Nephron (organoid): Measurements from ENCODE around the gene BBS1.
A peak's percentile ranks its signal among the peaks of the same experiment; 100 is the strongest.

Source experiments
- H3K27ac Mint-ChIP-seq, 3 experiments: 2 replicates each; pipeline ENCODE4 v1.8.0; 2020; ENCODE audit warnings: mixed read lengths in 3 of 3, mild to moderate bottlenecking in 2 of 3, moderate library complexity in 1 of 3
- H3K27me3 Mint-ChIP-seq: 2 replicates; pipeline ENCODE4 v1.8.0; 2021; ENCODE audit warnings: low read depth, mild to moderate bottlenecking, moderate library complexity, mixed read lengths
- H3K36me3 Mint-ChIP-seq: 2 replicates; pipeline ENCODE4 v1.8.0; 2020; ENCODE audit warnings: low read depth, mixed read lengths
- H3K4me1 Mint-ChIP-seq: 2 replicates; pipeline ENCODE4 v1.8.0; 2020; ENCODE audit warnings: mixed read lengths
- H3K4me3 Mint-ChIP-seq, 3 experiments: 2 replicates each; pipeline ENCODE4 v1.8.0; 2020; ENCODE audit warnings: mild to moderate bottlenecking in 3 of 3, mixed read lengths in 3 of 3, moderate library complexity in 2 of 3
- H3K9me3 Mint-ChIP-seq: 2 replicates; pipeline ENCODE4 v1.8.0; 2020; ENCODE audit warnings: mixed read lengths
- TF ChIP-seq, protein P1 (sequence below), 3 experiments: fragments of 200-600 bp; sonication (generic); IDR thresholded peaks; one replicate each; pipeline ENCODE4 v1.5.0; 2021; ENCODE audit warnings: antibody characterized with exemption in 3 of 3; ENCODE audit not compliant: unreplicated experiment in 3 of 3

Gene BBS1

GRCh38 chr11:66466225-66467033 is 44.0 kb upstream of the BBS1 start, which contains the start of gene PELI3:
PELI3 (plus strand) TSS chr11:66466905; CDS start chr11:66468129, 1,224 bp downstream.
- H3K27ac Mint-ChIP-seq, result peak within 1 kb of the TSS; percentile 62 to 89 (median 85)
- peaks cover 5% of the 10 kb centered on the region for H3K36me3 Mint-ChIP-seq
- TF ChIP-seq, protein P1, sequence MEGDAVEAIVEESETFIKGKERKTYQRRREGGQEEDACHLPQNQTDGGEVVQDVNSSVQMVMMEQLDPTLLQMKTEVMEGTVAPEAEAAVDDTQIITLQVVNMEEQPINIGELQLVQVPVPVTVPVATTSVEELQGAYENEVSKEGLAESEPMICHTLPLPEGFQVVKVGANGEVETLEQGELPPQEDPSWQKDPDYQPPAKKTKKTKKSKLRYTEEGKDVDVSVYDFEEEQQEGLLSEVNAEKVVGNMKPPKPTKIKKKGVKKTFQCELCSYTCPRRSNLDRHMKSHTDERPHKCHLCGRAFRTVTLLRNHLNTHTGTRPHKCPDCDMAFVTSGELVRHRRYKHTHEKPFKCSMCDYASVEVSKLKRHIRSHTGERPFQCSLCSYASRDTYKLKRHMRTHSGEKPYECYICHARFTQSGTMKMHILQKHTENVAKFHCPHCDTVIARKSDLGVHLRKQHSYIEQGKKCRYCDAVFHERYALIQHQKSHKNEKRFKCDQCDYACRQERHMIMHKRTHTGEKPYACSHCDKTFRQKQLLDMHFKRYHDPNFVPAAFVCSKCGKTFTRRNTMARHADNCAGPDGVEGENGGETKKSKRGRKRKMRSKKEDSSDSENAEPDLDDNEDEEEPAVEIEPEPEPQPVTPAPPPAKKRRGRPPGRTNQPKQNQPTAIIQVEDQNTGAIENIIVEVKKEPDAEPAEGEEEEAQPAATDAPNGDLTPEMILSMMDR (IDR thresholded peaks at IDR 0.05; ENCODE audit: unreplicated experiment in 3 of 3), result no peak
- peak within 1 kb of the TSS; percentile 93 to 97 (median 96) for H3K4me3 Mint-ChIP-seq
- H3K27me3 Mint-ChIP-seq, result peaks cover 4% of the 10 kb centered on the region
- peaks cover 6% of the 10 kb centered on the region for H3K9me3 Mint-ChIP-seq
- peaks cover 16% of the 10 kb centered on the region for H3K4me1 Mint-ChIP-seq

DNA sequence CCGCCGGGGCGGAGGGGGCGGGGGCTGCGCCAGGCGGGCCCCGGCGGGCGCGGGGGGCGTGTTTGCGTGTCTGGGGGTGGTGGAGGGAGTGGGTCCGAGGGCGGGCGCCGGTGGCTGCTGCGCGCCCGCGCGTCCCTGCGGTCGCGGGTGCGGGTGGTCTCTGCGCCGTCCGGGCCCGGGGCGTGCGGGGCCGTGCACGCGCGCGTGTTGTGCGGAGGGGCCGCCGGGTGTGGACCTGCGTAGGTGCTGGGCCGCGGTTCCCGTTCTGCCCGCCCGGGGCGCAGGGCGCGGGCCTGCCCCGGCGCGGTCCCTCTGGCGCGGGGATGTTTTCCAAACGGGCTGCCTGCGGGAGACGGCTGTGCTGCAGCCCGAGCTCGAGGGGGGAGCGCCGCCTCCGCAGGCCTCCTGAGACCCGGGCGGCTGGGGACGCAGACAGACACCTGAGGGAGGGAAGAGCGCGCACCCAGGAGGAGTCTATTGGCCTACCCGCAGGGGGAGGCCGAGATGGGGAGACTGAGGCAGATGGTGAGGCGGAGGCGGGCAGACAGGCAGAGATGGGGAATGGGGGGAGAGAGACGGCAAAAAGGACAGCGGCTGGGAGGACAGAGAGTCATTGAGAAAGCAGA is 43.3 kb upstream of the BBS1 start:
- peak overlapping the region in 2 of 3 experiments; percentile 58 to 70 for H3K27ac Mint-ChIP-seq
- peaks cover 16% of the 10 kb centered on the region for H3K4me1 Mint-ChIP-seq
- TF ChIP-seq, protein P1 (IDR thresholded peaks at IDR 0.05; ENCODE audit: unreplicated experiment in 3 of 3), result peak; percentile 38 to 42 (median 38)
- H3K4me3 Mint-ChIP-seq, result peak overlapping the region; percentile 93 to 97 (median 94)
- H3K36me3 Mint-ChIP-seq, result peaks cover 5% of the 10 kb centered on the region
- peaks cover 6% of the 10 kb centered on the region for H3K9me3 Mint-ChIP-seq
- H3K27me3 Mint-ChIP-seq, result peaks cover 4% of the 10 kb centered on the region

GRCh38 chr11:66467756-66468155 is 42.7 kb upstream of the BBS1 start:
- peaks cover 5% of the 10 kb centered on the region for H3K36me3 Mint-ChIP-seq
- TF ChIP-seq, protein P1 (IDR thresholded peaks at IDR 0.05; ENCODE audit: unreplicated experiment in 3 of 3), result no peak
- H3K27me3 Mint-ChIP-seq, result peaks cover 4% of the 10 kb centered on the region
- peaks cover 16% of the 10 kb centered on the region for H3K4me1 Mint-ChIP-seq
- peak overlapping the region; percentile 93 to 97 (median 94) for H3K4me3 Mint-ChIP-seq
- H3K9me3 Mint-ChIP-seq, result peaks cover 1% of the 10 kb centered on the region
- peak overlapping the region in 2 of 3 experiments; percentile 58 to 70 for H3K27ac Mint-ChIP-seq

DNA sequence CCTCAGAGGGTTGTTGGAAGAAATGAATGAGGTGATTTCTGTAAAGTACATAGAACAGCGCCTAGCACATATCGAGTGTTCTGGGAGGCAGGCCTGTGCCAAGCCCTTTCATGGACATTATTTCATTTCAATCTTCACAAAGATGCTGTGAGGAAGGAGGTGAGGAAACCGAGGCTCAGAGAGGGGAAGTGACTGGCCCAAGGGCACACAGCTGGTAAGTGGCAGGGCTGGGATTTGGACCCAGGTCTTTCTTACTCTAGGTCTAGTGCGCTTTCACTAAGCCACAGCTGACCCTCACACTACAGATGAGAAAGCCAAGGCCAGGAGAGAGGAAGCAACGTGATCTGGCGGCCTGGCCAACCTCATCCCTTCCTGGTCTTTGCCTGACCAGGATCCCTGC is 41.7 kb upstream of the BBS1 start:
- TF ChIP-seq, protein P1 (IDR thresholded peaks at IDR 0.05; ENCODE audit: unreplicated experiment in 3 of 3), result no peak
- Mint-ChIP-seq H3K4me3 (peak overlapping the region; percentile 93 to 97 (median 94)), H3K27me3 (peaks cover 4% of the 10 kb centered on the region), H3K27ac (no peak overlapping the region), H3K4me1 (peaks cover 16% of the 10 kb centered on the region), H3K9me3 (no peaks in the 10 kb centered on the region), H3K36me3 (peaks cover 5% of the 10 kb centered on the region)

DNA sequence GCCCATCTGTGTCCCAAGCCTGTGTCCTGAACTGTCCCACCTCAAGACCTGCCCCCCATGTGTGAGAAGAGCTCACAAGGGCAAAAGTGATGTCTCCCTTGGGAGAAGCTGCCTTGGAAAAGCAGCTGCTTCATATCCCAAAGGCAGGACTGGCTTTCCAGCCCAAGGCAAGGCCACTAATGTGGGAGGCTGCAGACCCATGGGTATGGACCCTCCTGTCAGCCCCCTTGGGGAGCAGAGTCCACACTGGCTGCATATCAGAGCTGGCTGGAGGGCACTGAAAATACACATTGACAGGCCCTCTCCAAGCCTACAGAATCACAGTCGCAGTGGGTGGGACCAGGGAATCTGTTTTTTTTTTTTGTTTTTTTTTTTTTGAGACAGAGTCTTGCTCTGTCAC is 41.0 kb upstream of the BBS1 start:
- Mint-ChIP-seq H3K27ac (no peak overlapping the region), H3K9me3 (no peaks in the 10 kb centered on the region), H3K36me3 (peaks cover 5% of the 10 kb centered on the region), H3K4me1 (peaks cover 16% of the 10 kb centered on the region), H3K4me3 (peak overlapping the region; percentile 75 to 97 (median 93)), H3K27me3 (peaks cover 4% of the 10 kb centered on the region)
- TF ChIP-seq, protein P1 (IDR thresholded peaks at IDR 0.05; ENCODE audit: unreplicated experiment in 3 of 3), result no peak
